CD4-positive, alpha-beta T cell treated with Interleukin-12 subunit alpha and Interleukin-12 subunit beta, for 1 hour (primary cell): ENCODE data around the gene NPFF.

Experiments used
- DNase-seq: peaks from one replicate; pipeline ENCODE4 v3.0.0-alpha.2; 2020

Gene NPFF

DNA sequence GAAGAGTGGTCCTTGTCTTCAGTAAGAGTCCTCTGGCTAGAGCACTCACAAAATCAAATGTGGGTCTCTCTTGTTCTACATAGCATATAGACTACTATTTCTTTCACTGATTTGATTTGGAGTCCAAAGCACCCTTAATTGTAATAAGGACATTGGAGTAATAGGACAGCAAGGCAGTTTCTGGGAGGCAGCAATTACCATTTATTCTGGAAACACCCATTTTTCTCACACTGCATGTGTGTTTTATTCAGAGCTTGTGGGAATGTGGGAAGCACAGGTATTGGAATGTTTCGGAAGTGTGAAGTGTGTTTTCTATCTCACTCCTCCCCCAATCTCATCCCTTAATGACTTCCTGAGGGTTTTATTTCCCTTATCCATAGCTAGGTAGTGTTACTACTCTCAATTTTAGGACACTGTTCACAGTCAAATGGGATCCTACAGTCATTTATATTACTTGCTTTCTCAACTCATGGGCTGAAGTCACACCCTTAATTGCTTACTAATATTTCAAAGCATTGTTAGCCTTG, 35.2 kb downstream of the NPFF start:
- DNase-seq: no peak

DNA sequence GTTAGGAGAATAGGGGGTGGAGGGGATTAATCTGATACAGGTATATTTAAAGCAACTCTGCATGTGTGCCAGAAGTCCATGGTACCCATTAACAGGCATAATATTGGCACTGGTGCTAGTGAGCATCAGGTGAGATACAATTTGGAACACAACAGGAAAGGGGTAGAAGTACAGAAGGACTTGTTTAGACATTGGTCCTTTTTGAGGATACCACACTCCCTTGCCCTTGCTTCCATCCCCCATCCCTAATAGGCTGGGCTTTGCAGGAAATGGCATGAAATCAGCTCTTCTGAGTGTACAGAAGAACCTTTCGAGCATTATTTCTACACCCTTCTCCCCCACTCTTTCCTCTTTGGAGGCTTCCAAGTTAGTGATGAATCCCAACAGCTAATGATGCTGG, 39.0 kb downstream of the NPFF start:
- no peak for DNase-seq

- no peak for DNase-seq
Observed at GRCh38 chr12:53467880-53468279, 39.4 kb downstream of the NPFF start.

GRCh38 chr12:53467082-53467481, 40.2 kb downstream of the NPFF start:
- DNase-seq: no peak

- no peak for DNase-seq
Observed at GRCh38 chr12:53466640-53467039, 40.6 kb downstream of the NPFF start.

GRCh38 chr12:53465679-53466078, 41.6 kb downstream of the NPFF start:
- no peak for DNase-seq

GRCh38 chr12:53464685-53465418, 42.4 kb downstream of the NPFF start:
- DNase-seq: no peak

- no peak for DNase-seq
Observed at GRCh38 chr12:53463802-53464560, 43.3 kb downstream of the NPFF start.

DNA sequence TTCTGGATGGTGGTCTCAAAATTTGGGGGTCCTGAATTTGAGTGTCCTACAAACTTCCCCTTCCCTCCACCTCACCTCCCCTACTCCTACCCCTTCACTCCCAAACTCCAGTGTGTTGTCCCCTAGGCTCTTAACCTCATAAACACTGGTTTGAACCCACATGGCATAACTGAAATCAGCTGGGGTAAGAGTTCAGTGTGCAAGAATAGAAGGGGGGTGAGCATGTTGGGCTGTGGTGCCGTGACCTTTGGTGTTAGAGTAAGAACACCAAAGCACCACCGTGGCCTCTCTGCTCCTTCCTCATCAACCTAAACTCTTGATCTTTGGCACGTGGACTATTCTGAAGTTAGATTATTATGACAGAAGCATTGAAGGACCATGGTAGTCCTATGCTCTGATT, 44.3 kb downstream of the NPFF start:
- DNase-seq: no peak

DNA sequence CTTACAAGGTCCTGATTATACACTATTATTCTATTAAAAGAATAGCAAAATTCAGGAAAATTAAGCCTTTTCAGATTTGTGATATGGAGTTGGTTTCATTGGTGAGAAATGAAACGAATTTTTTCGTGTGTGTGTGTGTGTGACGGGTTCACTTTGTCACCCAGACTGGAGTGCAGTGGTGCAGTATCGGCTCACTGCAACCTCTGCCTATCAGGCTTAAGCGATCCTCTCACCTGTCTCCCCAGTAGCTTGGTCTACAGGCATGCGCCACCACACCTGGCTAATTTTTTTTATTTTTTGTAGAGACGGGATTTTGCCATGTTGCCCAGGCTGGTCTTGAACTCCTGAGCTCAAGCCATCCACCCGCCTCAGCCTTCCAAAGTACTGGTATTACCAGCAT, 45.7 kb downstream of the NPFF start:
- DNase-seq: no peak

DNA sequence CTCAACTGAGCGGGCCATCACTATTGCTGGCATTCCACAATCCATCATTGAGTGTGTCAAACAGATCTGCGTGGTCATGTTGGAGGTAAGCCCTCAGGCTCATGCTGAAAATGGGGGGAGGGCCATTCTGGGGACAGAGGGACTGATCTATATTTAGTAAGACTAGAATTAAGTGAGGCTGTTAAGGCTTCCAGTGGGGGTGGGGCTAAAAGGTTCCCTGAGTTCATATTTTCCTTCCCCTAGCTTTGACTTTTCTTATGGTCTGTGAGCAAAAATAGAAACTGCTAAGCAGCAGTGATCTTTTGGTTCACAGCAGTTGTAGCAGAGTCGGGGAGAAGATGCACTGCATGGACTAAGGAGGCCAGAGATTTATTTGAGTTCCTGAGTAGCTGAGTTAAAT, 46.2 kb downstream of the NPFF start:
- DNase-seq: no peak

GRCh38 chr12:53459097-53459496, 48.2 kb downstream of the NPFF start:
- no peak for DNase-seq
